Endothelial cell of umbilical vein (primary cell): Measurements from ENCODE around the gene TMEM81. TPM values are rescaled to one million over a fixed set of nuclear protein-coding genes. Genes with fewer than 3 reads are reported as not detected.

Experiments
- BruUV-seq: library from RNA; stranded (reverse); fragments of 400-500 nt; replicated peaks from 2 replicates; lab custom pipeline; 2021; lab: Mats Ljungman, UMichigan
- CTCF ChIA-PET: fragments of 300-600, 350-600 bp; sonication (Branson Sonifier 250); formaldehyde crosslinking; loops from one replicate; lab custom pipeline; 2021; ENCODE audit warnings: antibody characterized with exemption, inconsistent platforms; lab: Charles Lee
- POLR2A ChIA-PET: fragments of 300-600, 350-600 bp; sonication (Branson Sonifier 250); formaldehyde crosslinking; loops from one replicate; lab custom pipeline; 2021; ENCODE audit warnings: antibody characterized with exemption, inconsistent platforms; lab: Charles Lee
- DNase-seq: peaks from one replicate; pipeline ENCODE4 v3.0.0-alpha.2; 2011; ENCODE audit warnings: low read depth, low spot score
- FAIRE-seq: peaks from 2 replicates; lab custom pipeline; 2011; peaks lifted over from hg19 to GRCh38; lab: Jason Lieb, UNC
- H2AFZ ChIP-seq: 2 replicates; pipeline ENCODE4 v1.6.0; 2012; ENCODE audit warnings: low read depth, low read length, control low read depth, inconsistent platforms
- H3K27ac ChIP-seq: 2 replicates; pipeline ENCODE4 v1.5.1; 2011; ENCODE audit warnings: low read depth, mild to moderate bottlenecking, control low read depth, low read length, moderate library complexity; ENCODE audit not compliant: insufficient read depth
- H3K27me3 ChIP-seq, 2 experiments: 2 replicates each; pipeline versions ENCODE4 v1.6.0 to v1.6.1; 2011; ENCODE audit warnings: low read length in 2 of 2, mixed read lengths in 1 of 2; ENCODE audit not compliant: control insufficient read depth in 2 of 2, insufficient read depth in 2 of 2
- H3K36me3 ChIP-seq, 2 experiments: 2 replicates in 1 of 2; 3 replicates in 1 of 2; pipeline ENCODE4 v1.5.1; 2011; ENCODE audit warnings: low read length in 2 of 2, mild to moderate bottlenecking in 1 of 2, moderate library complexity in 1 of 2; ENCODE audit not compliant: control insufficient read depth in 2 of 2, insufficient read depth in 2 of 2; ENCODE audit errors: extremely low read depth in 1 of 2
- H3K4me1 ChIP-seq: 3 replicates; pipeline ENCODE4 v1.5.1; 2011; ENCODE audit warnings: mild to moderate bottlenecking, low read length; ENCODE audit not compliant: control insufficient read depth, insufficient read depth; ENCODE audit errors: extremely low read depth
- H3K4me2 ChIP-seq: 2 replicates; pipeline ENCODE4 v1.6.1; 2011; ENCODE audit warnings: low read length, control low read depth, mixed read lengths; ENCODE audit not compliant: insufficient read depth
- H3K4me3 ChIP-seq, 3 experiments: fragments of 200-600 bp in 1 of 3; sonication (generic), shearing (Covaris generic) in 1 of 3; replicated peaks in 1 of 3; 2 replicates each; pipeline ENCODE4 v1.5.1; 2011 to 2016; ENCODE audit warnings: control low read depth in 3 of 3, low read length in 3 of 3, mild to moderate bottlenecking in 2 of 3, inconsistent platforms in 1 of 3, low read depth in 1 of 3, moderate library complexity in 1 of 3; ENCODE audit not compliant: insufficient read depth in 1 of 3
- H3K79me2 ChIP-seq: 2 replicates; pipeline ENCODE4 v1.6.0; 2012; ENCODE audit warnings: low read length, inconsistent platforms; ENCODE audit not compliant: control insufficient read depth, insufficient read depth
- H3K9ac ChIP-seq: replicated peaks from 2 replicates; pipeline ENCODE3; 2011; ENCODE audit warnings: low read length, control low read depth; ENCODE audit not compliant: insufficient read depth; ENCODE audit errors: extremely low read depth
- H3K9me1 ChIP-seq: replicated peaks from 3 replicates; pipeline ENCODE4 v1.6.0; 2011; ENCODE audit warnings: mild to moderate bottlenecking, low read length; ENCODE audit not compliant: control insufficient read depth, insufficient read depth; ENCODE audit errors: extremely low read depth
- H3K9me3 ChIP-seq: replicated peaks from 2 replicates; pipeline ENCODE4 v1.5.1; 2012; ENCODE audit warnings: low read length, inconsistent platforms; ENCODE audit not compliant: control insufficient read depth, insufficient read depth
- H4K20me1 ChIP-seq: replicated peaks from 2 replicates; pipeline ENCODE3; 2011; ENCODE audit warnings: mild to moderate bottlenecking, low read length; ENCODE audit not compliant: control insufficient read depth, insufficient read depth; ENCODE audit errors: extremely low read depth
- CTCF ChIP-seq, 2 donors: IDR thresholded peaks; 1 replicate in 1 of 2; 2 replicates in 1 of 2; pipeline ENCODE4 v1.5.1; 2011; ENCODE audit warnings: low read length in 2 of 2, mild to moderate bottlenecking in 2 of 2, moderate library complexity in 2 of 2, control low read depth in 1 of 2, inconsistent platforms in 1 of 2, low read depth in 1 of 2; ENCODE audit not compliant: insufficient read depth in 1 of 2; ENCODE audit errors: extremely low read depth in 1 of 2
- EZH2 ChIP-seq: IDR thresholded peaks from 2 replicates; pipeline ENCODE4 v1.6.1; 2012; ENCODE audit warnings: borderline replicate concordance, low read depth, mild to moderate bottlenecking, moderate library complexity, low read length, inconsistent platforms; ENCODE audit not compliant: severe bottlenecking
- FOS ChIP-seq: IDR thresholded peaks from 2 replicates; pipeline ENCODE4 v1.6.1; 2011; ENCODE audit warnings: mild to moderate bottlenecking, low read length, moderate library complexity, borderline replicate concordance; ENCODE audit not compliant: insufficient read depth
- GATA2 ChIP-seq: IDR thresholded peaks from 2 replicates; pipeline ENCODE4 v1.7.0; 2011; ENCODE audit warnings: low read depth, mild to moderate bottlenecking, moderate library complexity, mixed read lengths, low read length; ENCODE audit not compliant: insufficient read length, insufficient read depth
- JUN ChIP-seq: IDR thresholded peaks from 2 replicates; pipeline ENCODE4 v1.6.1; 2011; ENCODE audit warnings: borderline replicate concordance, low read depth; ENCODE audit not compliant: insufficient read length, insufficient read depth
- MAX ChIP-seq: IDR thresholded peaks from 2 replicates; pipeline ENCODE4 v1.6.1; 2011; ENCODE audit not compliant: insufficient read depth, insufficient read length
- MYC ChIP-seq: IDR thresholded peaks from one replicate; pipeline ENCODE4 v1.6.1; 2011; ENCODE audit warnings: mild to moderate bottlenecking, low read depth, low read length
- POLR2A ChIP-seq: IDR thresholded peaks from 2 replicates; pipeline ENCODE4 v1.6.1; 2012; ENCODE audit warnings: low read depth, mild to moderate bottlenecking, control low read depth, low read length
- POLR2AphosphoS5 ChIP-seq: IDR thresholded peaks from 2 replicates; pipeline ENCODE4 v1.6.1; 2012; ENCODE audit warnings: low read depth, mild to moderate bottlenecking, control low read depth, low read length, moderate library complexity; ENCODE audit not compliant: insufficient read depth
- dilution Hi-C: fragments of 300-500 bp; cut with MboI; formaldehyde crosslinking; loops from one replicate; pipeline ENCODE4 v1.15.0; 2019; ENCODE audit warnings: low sequenced_read_pairs; ENCODE audit not compliant: extremely low pct_ligation_motif_present
- intact Hi-C: fragments of 100-400 bp; cut with micrococcal nuclease; formaldehyde crosslinking; loops from one replicate; pipeline ENCODE4 v1.10.0; 2022
- polyA plus RNA-seq, 4 experiments: library from polyadenylated mRNA; depleted of rRNA in 3 of 4; stranded (reverse) in 3 of 4; unstranded in 1 of 4; fragments of >200 nt; gene quantifications; 2 replicates each; pipeline versions ENCODE4 v1.2.1 to v1.2.3, GENCODE V29; 2011 to 2012; ENCODE audit warnings: missing spikeins in 1 of 4
- total RNA-seq: library from RNA; stranded (reverse); gene quantifications from 2 replicates; pipeline ENCODE4 v1.2.3, GENCODE V29; 2021

The TMEM81 gene
- total and polyA plus RNA-seq, 2 donors (not counting 3 experiments of a cell fraction or from before 2014, with no cell fraction given): 1.5 to 2.9 TPM

- Histone ChIP-seq H3K79me2 (no peaks in the 10 kb centered on the region), H3K36me3 (no peaks in the 10 kb centered on the region), H3K9me3 (no peaks in the 10 kb centered on the region), H3K4me1 (no peaks in the 10 kb centered on the region), H3K9me1 (no peaks in the 10 kb centered on the region), H3K27ac (no peak overlapping the region), H3K4me2 (no peak overlapping the region), H3K4me3 (no peak overlapping the region), H3K9ac (no peak overlapping the region), H2AFZ (no peak overlapping the region), H3K27me3 (peaks cover 0 to 2% of the 10 kb centered on the region in 2 experiments), H4K20me1 (no peaks in the 10 kb centered on the region)
- intact Hi-C loops (no loop called here), dilution Hi-C loops (no loop called here)
- TF ChIP-seq MYC (no peak), POLR2A (no peak), EZH2 (no peak), GATA2 (no peak), FOS (no peak)
- ChIA-PET CTCF (interaction anchor here (0.9 to 4.0 kb wide), 7 partner anchors 24 to 209 kb away, joined by 3 to 304 read pairs (median 5); no protein-coding TSS in a partner anchor), POLR2A (no interaction called here)
- BruUV-seq: no TSS peak
- no peak for DNase-seq
- FAIRE-seq: no peak
Measured at GRCh38 chr1:205064301-205064700, 20.0 kb downstream of the TMEM81 start.

- H3K27me3 ChIP-seq: peaks cover 0 to 2% of the 10 kb centered on the region in 2 experiments
- no TSS peak for BruUV-seq
- no peak overlapping the region for H2AFZ ChIP-seq
- H3K79me2 ChIP-seq: no peaks in the 10 kb centered on the region
- CTCF ChIA-PET: interaction anchor here (0.8 to 4.0 kb wide), 16 partner anchors 10 to 211 kb away, joined by 3 to 304 read pairs (median 18); partner anchors contain the start of gene RBBP5
- H3K27ac ChIP-seq: no peak overlapping the region
- H3K4me2 ChIP-seq: no peak overlapping the region
- intact Hi-C loops: no loop called here
- H3K9me3 ChIP-seq: no peaks in the 10 kb centered on the region
- POLR2A ChIA-PET: no interaction called here
- no peaks in the 10 kb centered on the region for H4K20me1 ChIP-seq
- no peak overlapping the region for H3K4me3 ChIP-seq
- no peaks in the 10 kb centered on the region for H3K9me1 ChIP-seq
- no peak for FAIRE-seq
- dilution Hi-C loops: no loop called here
- H3K4me1 ChIP-seq: no peaks in the 10 kb centered on the region
- no peaks in the 10 kb centered on the region for H3K36me3 ChIP-seq
- DNase-seq: no peak
- no peak overlapping the region for H3K9ac ChIP-seq
- no peak for TF ChIP-seq POLR2AphosphoS5
- TF ChIP-seq FOS: no peak
- no peak for TF ChIP-seq MAX
- TF ChIP-seq CTCF (IDR thresholded peaks at IDR 0.05; ENCODE audit: extremely low read depth in 1 of 2, insufficient read depth in 1 of 2, low read depth in 1 of 2, low read length in 2 of 2): no peak
- no peak for TF ChIP-seq MYC
- TF ChIP-seq GATA2: no peak
- TF ChIP-seq EZH2: no peak
- no peak for TF ChIP-seq POLR2A
- TF ChIP-seq JUN: no peak
Measured at GRCh38 chr1:205062895-205063294, 21.4 kb downstream of the TMEM81 start.
